PC-9 (cell line): ENCODE results near the gene EP400. TPM values are rescaled to one million over a fixed set of nuclear protein-coding genes. Genes with fewer than 3 reads are reported as not detected.

ENCODE experiments used
- BruUV-seq: library from RNA; stranded (reverse); fragments of 400-500 nt; replicated peaks from 2 replicates; lab custom pipeline; 2021; lab: Mats Ljungman, UMichigan
- CTCF ChIA-PET: fragments of 300-600 bp; sonication (Branson Sonifier 250); formaldehyde crosslinking; loops from one replicate; lab custom pipeline; 2022; ENCODE audit warnings: antibody characterized with exemption; lab: Charles Lee
- POLR2A ChIA-PET: fragments of 300-600 bp; sonication (Branson Sonifier 250); formaldehyde crosslinking; loops from one replicate; lab custom pipeline; 2022; ENCODE audit warnings: antibody characterized with exemption; ENCODE audit not compliant: unreplicated experiment; lab: Charles Lee
- DNase-seq, 2 experiments: peaks; one replicate each; pipeline versions ENCODE4 v3.0.0 to v3.0.0-alpha.2; 2015 to 2022; ENCODE audit warnings: mixed read lengths in 1 of 2
- H2AFZ ChIP-seq: fragments of 200-600 bp; sonication (generic); 2 replicates; pipeline ENCODE4 v1.8.1; 2017; ENCODE audit warnings: antibody characterized with exemption
- H3F3A ChIP-seq: fragments of 200-600 bp; sonication (generic); 2 replicates; pipeline ENCODE4 v1.8.1; 2017; ENCODE audit warnings: antibody characterized with exemption, mild to moderate bottlenecking, low read depth; ENCODE audit not compliant: insufficient read depth
- H3K27ac ChIP-seq: fragments of 200-600 bp; sonication (generic); 2 replicates; pipeline ENCODE4 v1.6.1; 2016; ENCODE audit warnings: mixed run types
- H3K27me3 ChIP-seq: fragments of 200-600 bp; sonication (generic); 2 replicates; pipeline ENCODE4 v1.6.1; 2016; ENCODE audit warnings: low read depth, mixed run types; ENCODE audit not compliant: insufficient read depth
- H3K36me3 ChIP-seq: fragments of 200-600 bp; sonication (generic); 2 replicates; pipeline ENCODE4 v1.6.1; 2016; ENCODE audit warnings: low read depth, mixed run types
- H3K4me1 ChIP-seq: fragments of 200-600 bp; sonication (generic); replicated peaks from 2 replicates; pipeline ENCODE4 v1.6.1; 2016; ENCODE audit warnings: mixed run types; ENCODE audit not compliant: insufficient read depth
- H3K4me2 ChIP-seq: fragments of 200-600 bp; sonication (generic); 2 replicates; pipeline ENCODE4 v1.6.1; 2017; ENCODE audit warnings: mixed run types
- H3K4me3 ChIP-seq: fragments of 200-600 bp; sonication (generic); 2 replicates; pipeline ENCODE4 v1.6.1; 2016; ENCODE audit warnings: mixed run types
- H3K79me2 ChIP-seq: fragments of 200-600 bp; sonication (generic); 2 replicates; pipeline ENCODE4 v1.6.1; 2017; ENCODE audit warnings: low read depth, mixed run types
- H3K9me2 ChIP-seq: fragments of 200-600 bp; sonication (generic); 2 replicates; pipeline ENCODE4 v1.8.1; 2017; ENCODE audit warnings: mild to moderate bottlenecking; ENCODE audit not compliant: insufficient read depth
- H3K9me3 ChIP-seq: fragments of 200-600 bp; sonication (generic); 2 replicates; pipeline ENCODE4 v1.8.1; 2016; ENCODE audit warnings: low read depth; ENCODE audit not compliant: insufficient read depth
- H4K20me1 ChIP-seq: fragments of 200-600 bp; sonication (generic); 2 replicates; pipeline ENCODE4 v1.8.1; 2017; ENCODE audit not compliant: insufficient read depth
- CTCF ChIP-seq: fragments of 200-600 bp; sonication (generic); conservative IDR thresholded peaks from 2 replicates; pipeline ENCODE4 v1.6.1; 2017; ENCODE audit warnings: mixed run types, antibody characterized with exemption, mild to moderate bottlenecking, moderate library complexity
- EZH2 ChIP-seq: fragments of 200-600 bp; sonication (generic); IDR thresholded peaks from 2 replicates; pipeline ENCODE4 v1.8.0; 2017; ENCODE audit warnings: antibody characterized with exemption, low read depth
- intact Hi-C: fragments of 100-400 bp; cut with micrococcal nuclease; formaldehyde crosslinking; loops from one replicate; pipeline ENCODE4 v1.10.0; 2022; ENCODE audit not compliant: unreplicated experiment
- total RNA-seq: library from RNA; stranded (reverse); gene quantifications from 2 replicates; pipeline ENCODE4 v1.2.3, GENCODE V29; 2021

Gene EP400
- total RNA-seq, 1 experiment from 2014 or later, result 50.3 TPM

DNA sequence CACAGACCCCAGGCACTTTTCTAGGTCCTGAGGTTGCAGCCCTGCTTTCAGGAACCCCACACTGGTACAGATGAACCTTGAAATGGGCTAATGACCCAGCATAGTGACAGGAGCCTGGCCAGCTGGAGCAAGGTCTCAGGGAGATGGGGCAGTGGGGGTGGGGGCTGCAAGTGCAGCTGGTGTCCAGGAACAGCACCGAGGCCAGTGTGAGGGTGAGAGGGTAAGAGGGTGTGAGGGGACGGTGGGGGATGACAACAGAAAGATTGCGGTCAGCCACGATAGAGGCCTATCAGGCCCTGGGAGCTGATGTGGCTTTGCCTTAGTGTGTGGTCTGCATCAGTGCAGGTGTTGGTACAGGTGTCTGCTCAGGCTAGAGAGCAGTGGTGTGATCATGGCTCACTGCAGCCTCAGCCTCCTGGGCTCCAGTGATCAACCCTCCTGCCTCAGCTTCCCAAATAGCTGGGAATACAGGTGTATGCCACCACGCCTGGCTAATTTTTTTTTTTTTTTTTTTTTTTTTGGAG, 59.7 kb downstream of the EP400 start:
- ChIA-PET CTCF (no interaction called here), POLR2A (no interaction called here)
- intact Hi-C loops, result loop anchor here (10.0 kb wide), 1 partner anchor 255 kb away; no protein-coding TSS in a partner anchor

DNA sequence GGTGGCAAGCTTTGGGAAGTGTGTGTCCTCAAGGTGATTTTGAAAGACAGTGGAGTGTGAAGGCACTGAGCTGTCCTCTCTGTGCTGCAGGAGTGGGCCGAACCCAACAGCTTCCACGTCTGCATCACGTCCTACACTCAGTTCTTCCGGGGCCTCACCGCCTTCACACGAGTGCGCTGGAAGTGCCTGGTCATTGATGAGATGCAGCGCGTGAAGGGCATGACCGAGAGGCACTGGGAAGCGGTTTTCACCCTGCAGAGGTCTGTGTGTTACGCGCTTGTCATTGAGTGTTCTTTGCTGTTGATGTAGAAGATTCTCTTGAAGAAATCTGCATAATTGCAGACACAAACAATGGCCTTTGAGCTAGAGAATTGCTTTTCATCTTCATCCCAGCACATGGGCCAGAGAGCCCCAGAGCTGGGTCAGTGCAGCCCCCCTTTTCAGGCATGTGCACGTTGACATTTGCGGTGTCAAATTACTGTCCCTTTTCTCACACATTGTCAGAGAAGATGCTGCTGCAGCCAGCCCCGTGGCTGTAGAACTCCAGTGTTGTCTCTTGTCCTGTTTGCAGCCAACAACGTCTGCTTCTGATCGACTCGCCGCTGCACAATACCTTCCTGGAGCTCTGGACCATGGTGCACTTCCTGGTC, 63.3 kb downstream of the EP400 start:
- DNase-seq, result no peak
- Histone ChIP-seq H3K9me2 (no peaks in the 10 kb centered on the region), H3F3A (no peaks in the 10 kb centered on the region; the same call in 1 of the 2 replicates), H3K4me2 (no peak overlapping the region), H4K20me1 (peaks cover 8% of the 10 kb centered on the region; the same call in 1 of the 2 replicates), H3K36me3 (peaks cover 27% of the 10 kb centered on the region), H3K4me3 (no peak overlapping the region), H3K27ac (no peak overlapping the region), H3K9me3 (no peaks in the 10 kb centered on the region), H3K4me1 (no peaks in the 10 kb centered on the region), H3K27me3 (no peaks in the 10 kb centered on the region), H2AFZ (no peak overlapping the region), H3K79me2 (no peaks in the 10 kb centered on the region)
- TF ChIP-seq CTCF (no peak), EZH2 (no peak)
- ChIA-PET CTCF (no interaction called here), POLR2A (no interaction called here)
- intact Hi-C loops, result no loop called here
- BruUV-seq, result no TSS peak

More for the DNA sequence above, 59.7 kb downstream of the EP400 start:
- Histone ChIP-seq H3K36me3 (peaks cover 37% of the 10 kb centered on the region), H2AFZ (no peak overlapping the region), H3K4me2 (no peak overlapping the region), H3K4me3 (no peak overlapping the region), H3K79me2 (no peaks in the 10 kb centered on the region), H3F3A (no peaks in the 10 kb centered on the region; the same call in 1 of the 2 replicates), H3K27me3 (no peaks in the 10 kb centered on the region), H3K4me1 (no peaks in the 10 kb centered on the region), H3K9me2 (no peaks in the 10 kb centered on the region), H3K9me3 (no peaks in the 10 kb centered on the region), H3K27ac (no peak overlapping the region), H4K20me1 (peaks cover 5% of the 10 kb centered on the region; the same call in 1 of the 2 replicates)
- no TSS peak for BruUV-seq
- no peak for DNase-seq
- TF ChIP-seq EZH2 (no peak), CTCF (no peak)

GRCh38 chr12:132014092-132014914, 64.6 kb downstream of the EP400 start:
- CTCF ChIA-PET, result no interaction called here
- intact Hi-C loops, result no loop called here
- no peaks in the 10 kb centered on the region for H3K9me3 ChIP-seq

More at GRCh38 chr12:132014092-132014914, 64.6 kb downstream of the EP400 start:
- Histone ChIP-seq H4K20me1 (peaks cover 8% of the 10 kb centered on the region; the same call in 1 of the 2 replicates), H3K4me2 (no peak overlapping the region), H3K4me1 (no peaks in the 10 kb centered on the region), H3K36me3 (peaks cover 36% of the 10 kb centered on the region), H3K4me3 (no peak overlapping the region), H3K27ac (no peak overlapping the region), H3K27me3 (no peaks in the 10 kb centered on the region), H3K9me2 (no peaks in the 10 kb centered on the region), H3K79me2 (no peaks in the 10 kb centered on the region), H2AFZ (no peak overlapping the region), H3F3A (no peaks in the 10 kb centered on the region; the same call in 1 of the 2 replicates)
- no TSS peak for BruUV-seq
- POLR2A ChIA-PET, result no interaction called here
- DNase-seq, result no peak
- TF ChIP-seq CTCF (no peak), EZH2 (no peak)
